A673 (cell line): ENCODE data around the gene URI1. TPM values are rescaled to one million over a fixed set of nuclear protein-coding genes. Genes with fewer than 3 reads are reported as not detected.

Experiments used
- BruUV-seq: library from RNA; stranded (reverse); fragments of 400-500 nt; replicated peaks from 2 replicates; lab custom pipeline; 2021; lab: Mats Ljungman, UMichigan
- CTCF ChIA-PET: fragments of 300-600 bp; sonication (Branson Sonifier 250); formaldehyde crosslinking; loops from one replicate; lab custom pipeline; 2022; ENCODE audit warnings: antibody characterized with exemption; lab: Charles Lee
- POLR2A ChIA-PET: fragments of 300-600 bp; sonication (Branson Sonifier 250); formaldehyde crosslinking; loops from one replicate; lab custom pipeline; 2022; ENCODE audit warnings: antibody characterized with exemption; ENCODE audit not compliant: low non-redundant PET; lab: Charles Lee
- DNase-seq: peaks from one replicate; pipeline ENCODE4 v3.0.0-alpha.2; 2015; ENCODE audit warnings: low spot score
- H3K27ac ChIP-seq: fragments of 200-600 bp; sonication (generic); 2 replicates; pipeline ENCODE4 v1.5.1; 2016; ENCODE audit warnings: mixed run types, low read depth, mild to moderate bottlenecking, mixed read lengths, antibody characterized with exemption, low read length; ENCODE audit not compliant: poor library complexity, severe bottlenecking
- H3K27me3 ChIP-seq: fragments of 200-600 bp; sonication (generic); replicated peaks from 2 replicates; pipeline ENCODE4 v1.6.1; 2017; ENCODE audit warnings: mixed run types, low read depth, mild to moderate bottlenecking, mixed read lengths, antibody characterized with exemption, low read length; ENCODE audit not compliant: insufficient read depth, poor library complexity
- H3K36me3 ChIP-seq: fragments of 200-600 bp; sonication (generic); 2 replicates; pipeline ENCODE4 v1.6.1; 2016; ENCODE audit warnings: mixed run types, mild to moderate bottlenecking, mixed read lengths, antibody characterized with exemption, low read length; ENCODE audit not compliant: insufficient read depth, poor library complexity, severe bottlenecking
- H3K4me1 ChIP-seq: fragments of 200-600 bp; sonication (generic); 2 replicates; pipeline ENCODE4 v1.6.1; 2017; ENCODE audit warnings: mixed run types, mild to moderate bottlenecking, mixed read lengths, antibody characterized with exemption, low read length; ENCODE audit not compliant: insufficient read depth, poor library complexity, severe bottlenecking
- H3K4me3 ChIP-seq: fragments of 200-600 bp; sonication (generic); 2 replicates; pipeline ENCODE4 v1.5.1; 2016; ENCODE audit warnings: low read depth, mixed run types, mild to moderate bottlenecking, mixed read lengths, low read length; ENCODE audit not compliant: poor library complexity, severe bottlenecking
- H3K9me3 ChIP-seq: fragments of 200-600 bp; sonication (generic); 2 replicates; pipeline ENCODE4 v1.6.1; 2016; ENCODE audit warnings: mixed run types, low read depth, mild to moderate bottlenecking, mixed read lengths, antibody characterized with exemption, low read length; ENCODE audit not compliant: poor library complexity, severe bottlenecking
- CTCF ChIP-seq: fragments of 300-800, 200-600 bp; sonication (generic); conservative IDR thresholded peaks from 2 replicates; pipeline ENCODE4 v1.5.1; 2017; ENCODE audit warnings: low read depth, mild to moderate bottlenecking, antibody characterized with exemption, low read length, moderate library complexity, mixed read lengths
- EZH2 ChIP-seq: fragments of 200-600 bp; sonication (generic); IDR thresholded peaks from 2 replicates; pipeline ENCODE4 v1.6.1; 2017; ENCODE audit warnings: borderline replicate concordance, low read depth, mild to moderate bottlenecking, mixed read lengths, antibody characterized with exemption, low read length; ENCODE audit not compliant: poor library complexity, severe bottlenecking
- intact Hi-C: fragments of 100-400 bp; cut with micrococcal nuclease; formaldehyde crosslinking; loops from one replicate; pipeline ENCODE4 v1.10.0; 2022; ENCODE audit not compliant: unreplicated experiment
- total RNA-seq: library from RNA; stranded (reverse); gene quantifications from 2 replicates; pipeline ENCODE4 v1.2.3, GENCODE V29; 2021

The URI1 gene
- total RNA-seq, 1 experiment from 2014 or later, result 93.0 TPM

GRCh38 chr19:30063650-30064347 is 121.8 kb downstream of the URI1 start:
- ChIA-PET CTCF (no interaction called here), POLR2A (no interaction called here)
- intact Hi-C loops, result no loop called here
- DNase-seq, result no peak
- H3K27me3 ChIP-seq, result no peaks in the 10 kb centered on the region
- no TSS peak for BruUV-seq
- H3K9me3 ChIP-seq, result no peaks in the 10 kb centered on the region
- no peak overlapping the region for H3K4me3 ChIP-seq
- H3K36me3 ChIP-seq, result no peaks in the 10 kb centered on the region
- no peak for TF ChIP-seq CTCF
- TF ChIP-seq EZH2, result no peak
- no peak overlapping the region for H3K27ac ChIP-seq
- no peaks in the 10 kb centered on the region for H3K4me1 ChIP-seq

GRCh38 chr19:30064348-30064699 is 122.3 kb downstream of the URI1 start:
- ChIA-PET POLR2A (no interaction called here), CTCF (no interaction called here)
- H3K27me3 ChIP-seq, result no peaks in the 10 kb centered on the region
- DNase-seq, result no peak
- no peaks in the 10 kb centered on the region for H3K9me3 ChIP-seq
- TF ChIP-seq CTCF (no peak), EZH2 (no peak)
- no peaks in the 10 kb centered on the region for H3K4me1 ChIP-seq
- no peaks in the 10 kb centered on the region for H3K36me3 ChIP-seq
- H3K27ac ChIP-seq, result no peak overlapping the region
- BruUV-seq, result no TSS peak
- intact Hi-C loops, result no loop called here
- H3K4me3 ChIP-seq, result no peak overlapping the region

GRCh38 chr19:30064771-30065494 is 122.9 kb downstream of the URI1 start:
- intact Hi-C loops, result no loop called here
- ChIA-PET CTCF (no interaction called here), POLR2A (no interaction called here)
- Histone ChIP-seq H3K36me3 (no peaks in the 10 kb centered on the region), H3K4me3 (no peak overlapping the region), H3K9me3 (no peaks in the 10 kb centered on the region), H3K4me1 (no peaks in the 10 kb centered on the region), H3K27ac (no peak overlapping the region), H3K27me3 (no peaks in the 10 kb centered on the region)
- no peak for DNase-seq
- TF ChIP-seq EZH2, result no peak
- TF ChIP-seq CTCF, result no peak
- no TSS peak for BruUV-seq
